ENCODE data around the gene ZNF473.

The ZNF473 gene

GRCh38 chr19:50003810-50004419, 21.9 kb upstream of the ZNF473 start:
- DNase-seq: no peak

- no peak for DNase-seq
Measured at GRCh38 chr19:50005428-50005827, 20.4 kb upstream of the ZNF473 start.

DNA sequence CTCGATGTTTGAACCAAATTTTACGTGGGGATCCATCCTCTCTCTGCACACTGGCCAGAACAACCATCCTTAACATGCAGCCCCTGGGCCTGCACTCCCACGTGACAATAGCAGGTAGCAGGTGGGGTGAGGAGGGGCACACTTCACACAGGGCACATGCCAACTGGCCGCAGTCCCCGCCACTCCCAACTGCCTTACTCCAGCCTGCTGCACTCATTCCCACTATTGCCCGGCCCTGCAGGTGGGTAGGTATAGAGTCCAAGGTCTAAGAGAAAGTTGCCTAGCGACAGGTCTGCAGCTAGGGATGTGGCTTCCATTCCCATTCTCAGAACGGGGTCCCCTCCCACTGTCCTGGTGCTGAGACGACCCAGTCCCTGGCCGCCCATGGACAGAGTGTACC, 18.6 kb upstream of the ZNF473 start:
- no peak for DNase-seq

DNA sequence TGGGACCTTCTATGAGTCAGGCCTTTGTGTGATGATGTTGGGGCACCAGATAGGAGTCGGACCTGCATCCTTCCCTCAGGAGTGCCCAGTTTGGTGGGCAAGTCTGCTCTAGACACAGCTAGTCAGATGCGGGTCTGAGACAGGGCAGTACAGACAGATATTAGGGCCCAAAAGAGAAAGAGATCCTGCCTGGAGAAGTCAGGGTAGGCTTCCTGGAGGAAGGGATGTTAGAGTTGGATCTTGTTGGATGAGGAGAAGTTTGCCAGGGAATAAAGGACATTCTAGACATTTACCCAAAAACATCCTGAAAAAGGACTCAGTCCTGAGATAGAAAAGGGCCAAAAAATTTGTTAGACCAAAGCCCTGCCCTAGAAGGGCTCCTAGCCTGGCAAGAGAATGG, 17.9 kb upstream of the ZNF473 start:
- no peak for DNase-seq

GRCh38 chr19:50008532-50008931, 17.3 kb upstream of the ZNF473 start:
- no peak for DNase-seq

DNA sequence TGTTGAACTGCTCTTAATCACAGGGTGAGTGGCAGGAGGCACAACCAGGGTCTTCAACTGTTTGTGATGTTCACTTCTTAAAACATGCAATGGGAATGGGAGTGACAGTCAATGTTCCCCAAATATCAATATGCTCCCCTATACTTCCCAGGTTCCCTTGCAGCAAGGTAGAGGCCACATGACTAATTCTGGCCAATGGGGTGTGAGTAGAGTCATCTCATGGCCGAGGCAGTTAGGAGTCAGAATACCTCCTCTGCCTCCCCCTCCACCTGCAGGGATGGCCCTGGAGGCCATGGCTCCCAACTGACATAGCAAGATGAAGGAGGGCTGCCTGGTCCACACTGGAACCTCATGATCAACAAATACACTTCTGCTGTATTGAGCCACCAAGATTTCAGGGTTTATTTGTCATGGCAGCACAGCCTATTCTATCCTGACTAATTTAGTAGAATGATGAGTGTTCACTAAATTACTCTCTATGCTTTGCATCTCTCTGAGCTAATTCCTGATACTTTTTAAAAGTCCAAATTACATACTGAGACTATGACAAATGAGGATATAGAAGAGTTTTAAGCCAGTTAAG, 9.5 kb upstream of the ZNF473 start:
- DNase-seq: no peak

- no peak for DNase-seq
Measured at GRCh38 chr19:50020481-50020880, 5.3 kb upstream of the ZNF473 start.

- DNase-seq: no peak
Measured at GRCh38 chr19:50022823-50023222, 3.0 kb upstream of the ZNF473 start.

DNA sequence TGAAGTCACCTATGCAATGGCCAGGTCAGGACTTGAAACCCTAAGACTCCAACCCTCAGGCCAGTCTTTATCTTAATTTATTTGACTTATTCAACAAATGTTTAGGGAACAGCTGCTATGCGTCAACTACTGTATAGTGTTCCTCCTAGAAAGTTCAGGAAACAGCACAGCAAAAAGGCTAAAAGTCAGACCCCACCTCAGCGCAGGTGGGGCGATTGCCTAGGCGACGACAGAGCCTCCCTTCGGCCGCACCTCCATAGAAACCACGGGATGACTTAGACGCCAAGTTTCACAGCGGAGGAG, 1.1 kb upstream of the ZNF473 start:
- no peak for DNase-seq

GRCh38 chr19:50025022-50025793, 597 bp upstream of the ZNF473 start, which contains the start of gene VRK3:
Gene VRK3, minus strand, starts transcription at chr19:50025372. Its CDS starts 9,210 bp downstream, at chr19:50016162.
- DNase-seq: peak; percentile 99

DNA sequence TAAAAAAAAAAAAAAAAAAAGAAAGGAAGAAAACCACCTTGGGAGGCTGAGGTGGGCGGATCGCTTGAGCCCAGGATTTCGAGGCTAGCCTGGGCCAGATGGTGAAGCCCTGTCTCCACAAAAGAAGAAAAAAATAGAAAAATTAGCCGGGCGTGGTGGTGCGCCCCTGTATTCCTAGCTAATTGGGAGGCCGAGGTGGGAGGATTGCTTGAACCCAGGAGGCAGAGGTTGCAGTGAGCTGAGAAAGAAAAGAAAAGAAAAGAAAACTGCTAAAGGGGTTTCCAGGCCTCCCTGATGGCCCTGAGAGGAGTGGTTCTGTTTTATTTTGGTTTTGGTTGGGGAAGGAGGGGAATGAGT, 723 bp downstream of the ZNF473 start:
- DNase-seq: no peak

DNA sequence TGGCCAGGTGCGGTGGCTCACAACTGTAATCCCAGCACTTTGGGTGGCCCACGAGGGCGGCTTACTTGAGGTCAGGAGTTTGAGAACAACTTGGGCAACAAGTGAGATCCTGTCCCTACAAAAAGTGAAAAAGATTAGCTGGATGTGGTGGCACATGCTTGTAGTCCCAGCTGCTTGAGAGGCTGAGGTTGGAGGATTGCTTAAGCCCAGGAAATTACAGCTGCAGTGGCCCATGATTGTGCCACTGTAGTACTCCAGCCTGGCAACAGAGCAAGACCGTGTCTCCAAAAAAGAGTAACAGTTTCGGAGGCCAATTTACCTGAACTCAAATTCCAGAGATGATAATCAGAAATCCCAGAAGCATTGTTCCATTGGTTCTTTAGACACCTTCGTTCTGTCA, 4.4 kb downstream of the ZNF473 start:
- no peak for DNase-seq

DNA sequence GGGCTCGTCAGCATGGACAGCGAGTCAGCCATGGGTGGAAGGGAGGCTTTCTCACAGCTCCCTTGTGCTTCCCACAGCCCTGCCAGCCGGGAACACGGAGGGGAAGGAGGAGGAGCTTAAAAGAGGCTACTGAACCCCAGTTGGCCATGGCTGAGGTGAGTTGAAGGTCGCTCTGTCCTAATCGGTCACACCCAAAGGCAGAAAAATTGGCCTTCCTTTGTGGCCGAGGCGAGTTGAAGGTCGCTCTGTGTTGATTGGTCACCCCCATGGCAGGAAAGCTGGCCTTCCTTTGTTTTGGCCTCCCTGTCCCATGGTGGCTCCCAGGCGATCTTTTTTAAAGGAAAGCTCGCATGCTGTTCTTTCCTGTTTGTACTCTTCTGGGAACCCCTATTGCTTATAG, 5.1 kb downstream of the ZNF473 start:
- DNase-seq: no peak

- no peak for DNase-seq
Measured at GRCh38 chr19:50036908-50037307, 11.1 kb downstream of the ZNF473 start.

DNA sequence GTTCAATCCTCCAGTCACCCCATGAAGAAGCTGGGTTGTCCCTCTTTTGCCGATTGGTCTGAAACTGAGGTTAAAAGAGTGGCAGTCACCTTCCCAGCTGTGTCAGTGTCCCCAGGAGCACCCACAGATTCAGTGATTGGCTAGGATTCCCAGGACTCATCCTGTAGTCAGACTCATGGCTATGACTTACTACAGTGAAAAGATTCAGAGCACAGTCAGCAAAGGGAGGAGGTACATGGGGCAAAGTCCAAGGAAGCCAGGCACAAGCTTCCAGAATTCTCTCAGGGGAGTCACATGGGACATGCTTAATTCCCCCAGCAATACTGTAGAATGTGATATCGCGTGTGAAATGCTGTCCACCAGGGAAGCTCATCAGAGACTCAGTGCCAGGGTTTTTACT, 14.2 kb downstream of the ZNF473 start:
- DNase-seq: no peak

DNA sequence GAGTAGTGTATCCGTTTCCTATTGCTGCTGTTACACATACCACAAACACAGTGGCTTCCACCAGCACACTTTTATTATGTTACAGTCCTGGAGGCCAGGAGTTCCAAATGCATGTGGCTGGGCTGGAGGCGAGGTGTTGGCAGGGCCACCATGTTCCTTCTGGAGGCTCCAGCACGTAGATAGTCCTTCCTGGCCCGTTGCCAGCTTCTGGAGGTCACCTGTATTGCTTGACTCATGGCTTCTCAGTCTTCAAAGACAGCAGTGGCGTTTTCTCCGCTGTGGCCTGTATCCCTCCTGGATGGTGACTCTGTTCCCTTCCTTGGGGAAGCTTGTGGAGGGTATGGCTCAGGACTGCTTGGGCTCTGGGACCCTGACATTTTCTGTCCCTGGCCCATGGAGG, 15.2 kb downstream of the ZNF473 start:
- DNase-seq: no peak

DNA sequence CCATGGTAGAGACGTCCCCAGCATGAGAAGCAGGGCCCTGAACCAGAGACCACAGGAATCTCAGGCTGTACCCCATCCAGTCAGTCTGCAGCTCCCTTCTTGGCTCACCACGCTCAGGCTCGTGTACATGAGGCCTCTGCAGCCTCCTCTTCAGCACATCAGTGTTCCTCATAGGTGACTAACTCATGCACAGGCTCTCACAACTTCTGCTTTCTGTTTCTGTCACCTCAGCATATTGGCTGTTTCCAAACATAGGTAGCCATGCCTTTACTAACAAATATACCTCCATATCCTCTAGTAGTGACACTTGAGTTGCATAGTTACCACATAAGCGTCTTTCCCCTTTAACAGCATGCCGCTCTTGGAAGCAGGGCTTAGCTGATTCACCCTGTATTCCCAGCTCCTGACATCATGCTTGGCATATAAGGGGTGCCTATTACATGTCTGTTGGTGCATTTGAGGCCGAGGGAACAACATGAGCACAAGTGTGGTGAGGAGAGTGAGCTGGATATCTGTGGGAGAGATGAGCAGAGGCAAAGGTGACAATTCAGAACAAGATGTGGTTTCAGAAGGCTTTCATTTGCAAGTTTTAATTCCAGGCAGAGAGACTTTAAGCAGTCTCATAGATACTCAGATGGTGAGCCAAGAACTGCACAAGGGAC, 16.7 kb downstream of the ZNF473 start:
- DNase-seq: no peak

DNA sequence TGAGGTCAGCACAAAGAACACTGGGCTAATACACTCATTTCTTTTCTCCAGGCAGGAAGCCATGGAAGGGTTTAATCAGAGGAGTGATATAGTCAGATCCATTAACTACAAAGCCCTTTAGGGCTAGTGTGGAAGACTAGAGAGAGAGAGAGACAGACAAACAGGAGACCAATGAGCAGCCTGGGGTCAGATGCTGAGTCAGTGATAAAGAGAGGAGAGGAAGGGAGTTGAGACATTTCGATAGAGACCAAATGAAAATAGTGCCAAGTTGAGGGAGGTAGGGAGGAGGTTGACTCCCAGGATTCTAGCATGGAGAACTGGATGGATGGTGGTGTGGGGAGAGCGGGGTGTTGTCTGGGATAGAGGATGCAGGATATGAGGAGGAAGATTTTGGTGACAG, 18.2 kb downstream of the ZNF473 start:
- DNase-seq: no peak

GRCh38 chr19:50044922-50045321, 19.1 kb downstream of the ZNF473 start:
- DNase-seq: no peak

GRCh38 chr19:50046649-50047503, 21.1 kb downstream of the ZNF473 start:
- no peak for DNase-seq

GRCh38 chr19:50047671-50048070, 21.9 kb downstream of the ZNF473 start:
- DNase-seq: no peak

DNA sequence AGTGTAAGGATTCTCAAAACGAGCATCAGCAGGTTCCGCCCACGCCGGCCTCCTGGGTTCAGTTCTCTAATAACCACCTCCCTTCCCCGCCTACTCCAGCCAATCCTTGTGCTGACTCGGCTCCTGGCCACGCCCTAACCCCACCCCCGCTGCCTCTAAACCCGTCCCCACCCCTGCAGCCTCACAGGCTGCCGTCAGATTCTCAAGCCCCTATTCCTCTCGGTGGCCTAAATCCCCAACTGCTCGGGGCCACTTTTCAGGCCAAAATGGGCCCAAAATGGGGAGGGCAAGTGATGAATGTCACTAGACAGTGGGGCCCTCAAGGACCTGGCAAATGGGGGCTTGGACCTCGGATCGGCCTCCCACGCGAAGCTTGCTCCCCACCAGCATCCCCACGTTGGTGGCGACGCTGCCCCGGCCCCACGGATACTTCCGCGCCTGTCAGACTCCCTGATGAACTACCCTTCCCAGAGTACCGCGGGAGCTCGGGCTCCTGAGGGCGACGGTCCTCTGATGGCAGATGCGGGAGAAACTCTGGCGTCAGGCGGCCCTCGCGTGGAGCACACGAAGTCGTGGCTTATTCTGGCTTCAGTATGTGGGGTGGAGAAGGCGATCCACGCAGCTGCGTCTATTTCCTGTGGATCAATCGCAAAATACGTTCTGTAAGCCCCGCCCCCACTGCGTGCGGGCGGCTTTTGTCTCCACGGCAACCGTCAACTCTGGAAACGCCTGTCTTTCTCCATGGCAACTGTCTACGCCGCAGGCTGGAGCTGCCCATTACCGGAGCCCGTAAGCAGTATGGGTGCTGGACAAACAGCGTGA, 24.8 kb downstream of the ZNF473 start:
- peak; percentile 60 for DNase-seq

All from DMS153 (cell line).